ENCODE data around the gene PBX4.

PBX4 gene

GRCh38 chr19:19624032-19624570 is 5.6 kb upstream of the PBX4 start:
- no peak for TF ChIP-seq GATA3 (IDR thresholded peaks at IDR 0.05; ENCODE audit: low read depth, low read length)

GRCh38 chr19:19623383-19623782 is 4.9 kb upstream of the PBX4 start:
- no peak for TF ChIP-seq GATA2 (IDR thresholded peaks at IDR 0.05; ENCODE audit: low read depth, low read length)
- TF ChIP-seq GATA3 (IDR thresholded peaks at IDR 0.05; ENCODE audit: low read depth, low read length) = no peak

GRCh38 chr19:19619849-19620210 is 1.3 kb upstream of the PBX4 start:
- TF ChIP-seq GATA3 (IDR thresholded peaks at IDR 0.05; ENCODE audit: low read depth, low read length) (no peak), GATA2 (IDR thresholded peaks at IDR 0.05; ENCODE audit: low read depth, low read length) (no peak)

GRCh38 chr19:19619181-19619848 is 828 bp upstream of the PBX4 start:
- no peak for TF ChIP-seq GATA3 (IDR thresholded peaks at IDR 0.05; ENCODE audit: low read depth, low read length)
- TF ChIP-seq GATA2 (IDR thresholded peaks at IDR 0.05; ENCODE audit: low read depth, low read length) = no peak

GRCh38 chr19:19615086-19615485 is 3.4 kb downstream of the PBX4 start:
- TF ChIP-seq GATA2 (IDR thresholded peaks at IDR 0.05; ENCODE audit: low read depth, low read length) (no peak), GATA3 (IDR thresholded peaks at IDR 0.05; ENCODE audit: low read depth, low read length) (no peak)

- TF ChIP-seq GATA2 (IDR thresholded peaks at IDR 0.05; ENCODE audit: low read depth, low read length) = no peak
- no peak for TF ChIP-seq GATA3 (IDR thresholded peaks at IDR 0.05; ENCODE audit: low read depth, low read length)
These were observed 5.0 kb downstream of the PBX4 start for GRCh38 chr19:19613506-19613905.

- TF ChIP-seq GATA3 (IDR thresholded peaks at IDR 0.05; ENCODE audit: low read depth, low read length) (no peak), GATA2 (IDR thresholded peaks at IDR 0.05; ENCODE audit: low read depth, low read length) (no peak)
These were observed 7.9 kb downstream of the PBX4 start for GRCh38 chr19:19610376-19611202.

GRCh38 chr19:19606021-19606420 is 12.5 kb downstream of the PBX4 start:
- no peak for TF ChIP-seq GATA3 (IDR thresholded peaks at IDR 0.05; ENCODE audit: low read depth, low read length)
- no peak for TF ChIP-seq GATA2 (IDR thresholded peaks at IDR 0.05; ENCODE audit: low read depth, low read length)

- TF ChIP-seq GATA3 (IDR thresholded peaks at IDR 0.05; ENCODE audit: low read depth, low read length) = no peak
- no peak for TF ChIP-seq GATA2 (IDR thresholded peaks at IDR 0.05; ENCODE audit: low read depth, low read length)
These were observed 15.7 kb downstream of the PBX4 start for GRCh38 chr19:19602713-19603324.

GRCh38 chr19:19602136-19602712 is 16.3 kb downstream of the PBX4 start:
- no peak for TF ChIP-seq GATA2 (IDR thresholded peaks at IDR 0.05; ENCODE audit: low read depth, low read length)
- no peak for TF ChIP-seq GATA3 (IDR thresholded peaks at IDR 0.05; ENCODE audit: low read depth, low read length)

- TF ChIP-seq GATA2 (IDR thresholded peaks at IDR 0.05; ENCODE audit: low read depth, low read length) = no peak
- no peak for TF ChIP-seq GATA3 (IDR thresholded peaks at IDR 0.05; ENCODE audit: low read depth, low read length)
These were observed 17.6 kb downstream of the PBX4 start for GRCh38 chr19:19600793-19601330.

GRCh38 chr19:19597809-19598306 is 20.6 kb downstream of the PBX4 start:
- no peak for TF ChIP-seq GATA2 (IDR thresholded peaks at IDR 0.05; ENCODE audit: low read depth, low read length)

GRCh38 chr19:19595171-19595701 is 23.3 kb downstream of the PBX4 start:
- TF ChIP-seq GATA3 (IDR thresholded peaks at IDR 0.05; ENCODE audit: low read depth, low read length) = no peak
- peak; percentile 48; the same call in 1 of the 2 replicates for TF ChIP-seq GATA2 (IDR thresholded peaks at IDR 0.05; ENCODE audit: low read depth, low read length)

- TF ChIP-seq GATA3 (IDR thresholded peaks at IDR 0.05; ENCODE audit: low read depth, low read length) (no peak), GATA2 (IDR thresholded peaks at IDR 0.05; ENCODE audit: low read depth, low read length) (no peak)
These were observed 24.1 kb downstream of the PBX4 start for GRCh38 chr19:19594381-19594780.

All from SH-SY5Y (cell line).